ENCODE results near the gene PRSS36. TPM values are rescaled to one million over a fixed set of nuclear protein-coding genes. Genes with fewer than 3 reads are reported as not detected.
"Not testable (repeated sequence)": the region's sequence is repeated elsewhere in the genome, so short reads cannot be mapped to it uniquely, and the experiment has no call there.

Gene PRSS36
- total RNA-seq, 1 experiment from 2014 or later: not detected

DNA sequence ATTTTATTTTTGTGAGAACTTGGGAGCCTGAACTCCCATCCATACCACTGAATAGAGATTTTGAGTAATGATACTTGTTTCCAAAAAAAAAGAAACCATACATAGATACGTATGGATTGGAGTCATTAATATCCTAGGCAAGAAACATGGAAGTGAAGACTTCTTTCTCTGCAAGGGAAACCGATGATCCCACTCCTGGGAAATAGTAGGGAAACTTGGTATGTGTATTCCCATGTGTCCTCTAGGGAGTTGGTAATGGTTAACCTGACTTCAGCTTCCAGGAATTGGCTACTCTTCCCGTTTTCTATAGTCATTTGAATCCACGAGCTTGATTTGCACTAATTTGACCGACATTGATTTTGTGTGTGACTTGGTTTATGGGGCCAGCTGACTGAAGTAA is 35.5 kb upstream of the PRSS36 start:
- no peak for DNase-seq (ENCODE audit: extremely low read depth, low read depth)

DNA sequence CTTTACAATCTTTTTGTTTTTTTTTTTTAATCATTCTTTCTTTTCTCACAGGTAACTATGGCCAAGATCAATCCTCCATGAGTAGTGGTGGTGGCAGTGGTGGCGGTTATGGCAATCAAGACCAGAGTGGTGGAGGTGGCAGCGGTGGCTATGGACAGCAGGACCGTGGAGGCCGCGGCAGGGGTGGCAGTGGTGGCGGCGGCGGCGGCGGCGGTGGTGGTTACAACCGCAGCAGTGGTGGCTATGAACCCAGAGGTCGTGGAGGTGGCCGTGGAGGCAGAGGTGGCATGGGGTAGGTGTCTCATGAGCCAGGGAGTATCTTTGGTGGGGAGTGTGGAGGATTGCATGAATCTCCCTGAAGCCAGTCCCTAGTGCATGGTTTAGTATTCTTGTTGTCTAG is 35.0 kb upstream of the PRSS36 start:
- no peak for DNase-seq (ENCODE audit: extremely low read depth, low read depth)

DNA sequence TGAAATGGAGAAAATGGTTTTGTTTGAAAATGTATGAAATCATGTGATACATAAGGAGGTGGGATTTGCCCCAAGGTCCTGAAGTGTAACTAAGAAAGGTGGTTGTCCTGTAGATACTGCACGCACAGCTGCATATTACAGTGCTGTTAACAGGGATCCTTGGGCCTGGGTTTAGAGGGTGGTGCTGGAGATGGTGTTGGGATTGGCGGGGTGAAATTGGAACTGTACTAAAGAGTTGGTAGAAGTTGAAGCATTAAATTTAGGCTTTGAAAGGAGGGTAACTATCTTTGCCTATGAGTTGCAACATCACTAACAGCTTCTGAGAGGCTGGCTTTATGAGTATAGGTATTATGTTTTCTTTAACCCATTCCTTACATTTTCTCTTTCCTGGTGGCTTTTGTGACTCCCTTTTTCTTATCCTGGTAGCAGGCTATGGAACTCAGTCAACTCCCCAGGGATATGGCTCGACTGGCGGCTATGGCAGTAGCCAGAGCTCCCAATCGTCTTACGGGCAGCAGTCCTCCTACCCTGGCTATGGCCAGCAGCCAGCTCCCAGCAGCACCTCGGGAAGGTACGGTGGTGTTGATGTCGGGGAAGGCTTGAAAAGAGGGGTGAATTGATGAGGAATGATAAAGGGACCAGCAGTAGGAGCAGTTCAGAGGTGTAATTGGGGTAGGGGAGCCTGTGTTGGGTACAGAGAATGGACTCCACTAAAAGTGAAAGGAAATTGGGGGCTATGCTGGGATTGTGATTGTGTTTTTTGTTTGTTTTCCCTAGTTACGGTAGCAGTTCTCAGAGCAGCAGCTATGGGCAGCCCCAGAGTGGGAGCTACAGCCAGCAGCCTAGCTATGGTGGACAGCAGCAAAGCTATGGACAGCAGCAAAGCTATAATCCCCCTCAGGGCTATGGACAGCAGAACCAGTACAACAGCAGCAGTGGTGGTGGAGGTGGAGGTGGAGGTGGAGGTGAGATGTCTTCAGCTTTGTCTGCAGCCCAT is 33.9 kb upstream of the PRSS36 start:
- no peak for DNase-seq (ENCODE audit: extremely low read depth, low read depth)

DNA sequence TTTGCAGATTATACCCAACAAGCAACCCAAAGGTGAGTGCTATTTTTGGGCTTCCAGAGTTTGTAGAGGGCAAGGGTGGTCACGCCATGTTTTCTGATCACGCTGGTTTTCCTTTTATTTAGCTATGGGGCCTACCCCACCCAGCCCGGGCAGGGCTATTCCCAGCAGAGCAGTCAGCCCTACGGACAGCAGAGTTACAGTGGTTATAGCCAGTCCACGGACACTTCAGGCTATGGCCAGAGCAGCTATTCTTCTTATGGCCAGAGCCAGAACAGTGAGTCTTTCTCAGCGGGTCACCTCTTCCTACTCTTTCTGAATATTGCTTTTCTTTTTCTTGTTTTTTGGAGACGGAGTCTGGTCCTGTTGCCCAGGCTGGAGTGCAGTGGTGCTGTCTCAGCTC is 32.5 kb upstream of the PRSS36 start:
- DNase-seq (ENCODE audit: extremely low read depth, low read depth): no peak

DNA sequence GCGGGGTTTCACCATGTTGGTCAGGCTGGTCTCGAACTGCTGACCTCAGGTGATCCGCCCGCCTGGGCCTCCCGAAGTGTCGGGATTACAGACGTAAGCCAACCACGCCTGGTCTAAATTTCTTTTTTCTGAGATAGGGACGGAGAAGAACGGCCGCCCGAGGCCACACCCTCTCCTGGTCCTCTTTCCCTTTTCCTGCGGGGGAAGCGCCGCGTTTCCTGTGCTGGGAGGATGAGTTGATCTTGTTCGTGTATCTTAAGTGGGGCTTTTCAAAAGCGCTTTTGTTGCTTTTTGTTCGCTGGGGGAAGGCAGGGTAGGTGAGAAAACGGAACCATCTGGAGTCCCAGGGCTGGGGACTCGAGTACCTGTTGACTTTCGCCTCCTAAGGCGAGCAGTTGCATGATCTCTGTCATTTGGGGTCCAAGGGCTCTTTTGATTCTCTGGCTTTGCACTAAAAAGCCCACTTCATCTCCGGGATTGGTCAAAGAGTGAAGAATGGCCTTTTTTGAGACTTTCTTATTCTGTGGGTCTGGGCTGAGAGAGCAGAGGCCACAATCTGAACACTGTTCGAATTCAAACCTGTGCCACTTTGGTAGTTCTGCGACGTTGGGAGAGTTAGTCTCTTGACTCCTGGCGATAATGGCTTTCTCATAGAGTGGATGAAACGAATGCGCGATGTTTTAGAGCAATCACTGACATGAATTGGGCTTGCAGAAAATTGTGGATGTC is 31.4 kb upstream of the PRSS36 start:
- no peak for DNase-seq (ENCODE audit: extremely low read depth, low read depth)

DNA sequence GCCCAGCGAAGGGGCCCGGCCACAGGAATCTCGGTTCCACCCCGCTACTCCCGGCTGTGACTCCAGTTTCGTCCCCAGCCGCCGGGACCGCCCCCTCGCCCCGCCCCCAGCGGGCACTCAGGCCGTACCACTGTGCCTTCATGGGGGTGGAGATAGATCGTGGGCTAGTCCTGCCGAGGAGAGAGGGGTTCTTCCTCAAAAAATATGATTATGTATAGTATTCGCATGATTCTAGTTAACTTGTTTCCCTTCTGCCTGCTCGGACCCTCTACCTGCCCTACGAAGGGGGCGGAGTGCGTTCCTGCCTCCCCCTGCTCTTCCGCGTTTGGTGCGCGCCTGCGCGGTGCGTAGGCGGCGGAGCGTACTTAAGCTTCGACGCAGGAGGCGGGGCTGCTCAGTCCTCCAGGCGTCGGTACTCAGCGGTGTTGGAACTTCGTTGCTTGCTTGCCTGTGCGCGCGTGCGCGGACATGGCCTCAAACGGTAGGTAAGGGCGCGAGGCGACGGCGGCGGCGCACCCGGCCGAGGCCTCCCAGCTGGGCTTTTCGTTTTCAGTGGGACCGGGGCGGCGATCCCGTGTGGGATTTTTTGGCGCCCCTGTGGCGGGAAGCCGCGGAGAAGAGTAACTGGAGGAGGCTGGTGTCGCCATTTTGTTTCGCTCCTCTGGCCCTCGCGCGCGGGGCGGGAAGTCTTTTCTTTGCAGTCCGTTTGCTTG is 30.0 kb upstream of the PRSS36 start, which contains the start of gene FUS:
Gene FUS, plus strand, starts transcription at position 393 of the 713 bp plus-strand sequence. Its CDS starts 76 bp downstream, at position 469.
- DNase-seq (ENCODE audit: extremely low read depth, low read depth): peak; percentile 87

DNA sequence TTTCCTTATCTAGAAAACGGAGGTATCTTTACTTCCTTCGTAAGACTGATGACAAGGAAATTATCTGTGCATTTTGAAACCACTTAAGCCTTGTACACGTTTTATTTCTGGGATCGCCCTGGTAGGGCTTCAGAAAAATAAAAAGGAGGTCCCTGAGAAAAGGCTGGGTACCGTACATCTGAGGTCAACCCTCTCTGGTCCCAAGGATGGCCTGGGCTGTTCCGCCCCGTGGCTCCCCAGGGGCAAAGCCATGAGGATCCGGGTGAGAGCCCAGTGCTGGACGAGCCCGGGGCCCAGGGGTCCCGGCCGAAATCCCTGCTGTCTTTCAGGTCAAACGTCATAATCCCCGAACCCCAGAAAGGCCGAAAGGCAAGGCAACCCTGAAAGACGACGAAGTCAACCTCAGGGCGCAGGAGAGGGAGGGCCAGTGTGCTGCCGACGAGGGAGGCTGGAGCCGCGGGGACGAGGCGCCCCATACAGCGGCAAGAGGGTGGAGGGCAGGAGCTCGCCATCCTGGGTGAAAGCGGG is 29.4 kb upstream of the PRSS36 start:
- no peak for DNase-seq (ENCODE audit: extremely low read depth, low read depth)

DNA sequence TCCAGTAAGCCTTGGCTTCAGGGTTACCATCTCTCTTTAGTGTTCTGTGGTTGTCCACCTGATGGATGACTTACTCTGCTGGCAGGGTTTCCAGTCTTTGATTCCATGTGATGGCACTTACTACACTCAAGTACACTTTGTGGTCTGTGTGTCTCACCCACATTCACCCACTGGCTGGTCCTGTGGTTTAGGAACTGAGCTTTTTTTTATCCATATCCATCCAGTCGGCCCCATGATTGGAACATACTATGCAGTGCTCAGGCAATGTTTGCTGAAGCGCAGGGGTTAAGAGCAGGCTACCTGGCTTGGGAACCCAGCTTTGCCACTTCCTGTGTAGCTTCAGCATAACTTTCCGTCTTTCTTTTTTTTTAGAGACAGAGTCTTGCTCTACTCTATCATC is 27.3 kb upstream of the PRSS36 start:
- no peak for DNase-seq (ENCODE audit: extremely low read depth, low read depth)

DNA sequence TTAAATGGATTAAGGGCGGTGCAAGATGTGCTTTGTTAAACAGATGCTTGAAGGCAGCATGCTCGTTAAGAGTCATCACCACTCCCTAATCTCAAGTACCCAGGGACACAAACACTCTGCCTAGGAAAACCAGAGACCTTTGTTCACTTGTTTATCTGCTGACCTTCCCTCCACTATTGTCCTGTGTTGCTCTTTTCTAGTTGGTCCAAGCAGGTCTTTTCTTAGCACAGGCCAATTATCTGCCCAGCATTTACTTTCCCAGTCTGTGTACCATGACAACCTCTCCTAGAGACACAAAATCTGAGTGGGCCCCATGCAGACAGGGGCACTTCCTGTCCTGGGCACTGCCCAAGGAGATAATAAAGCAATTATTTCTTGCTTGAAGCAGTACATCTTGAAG is 20.2 kb upstream of the PRSS36 start:
- DNase-seq (ENCODE audit: extremely low read depth, low read depth): not testable (repeated sequence)

DNA sequence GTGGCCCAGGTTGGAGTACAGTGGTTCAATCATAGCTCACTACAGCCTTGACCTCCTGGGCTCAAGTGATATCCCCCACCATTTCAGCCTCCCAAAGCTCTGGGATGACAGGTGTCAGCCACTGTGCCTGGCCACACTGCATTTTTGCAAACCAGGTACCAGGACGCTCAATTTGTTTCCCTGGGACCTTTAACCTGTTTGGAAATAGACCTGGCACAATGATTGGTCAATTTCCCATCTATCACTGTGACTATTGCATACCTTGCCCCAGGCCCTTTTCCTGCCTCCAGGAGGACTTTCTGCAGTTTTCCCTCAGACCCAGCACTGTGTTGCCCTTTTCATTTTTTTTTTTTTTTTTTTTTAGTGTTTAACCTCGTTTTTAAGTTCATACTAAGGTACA is 19.0 kb upstream of the PRSS36 start:
- no peak for DNase-seq (ENCODE audit: extremely low read depth, low read depth)

DNA sequence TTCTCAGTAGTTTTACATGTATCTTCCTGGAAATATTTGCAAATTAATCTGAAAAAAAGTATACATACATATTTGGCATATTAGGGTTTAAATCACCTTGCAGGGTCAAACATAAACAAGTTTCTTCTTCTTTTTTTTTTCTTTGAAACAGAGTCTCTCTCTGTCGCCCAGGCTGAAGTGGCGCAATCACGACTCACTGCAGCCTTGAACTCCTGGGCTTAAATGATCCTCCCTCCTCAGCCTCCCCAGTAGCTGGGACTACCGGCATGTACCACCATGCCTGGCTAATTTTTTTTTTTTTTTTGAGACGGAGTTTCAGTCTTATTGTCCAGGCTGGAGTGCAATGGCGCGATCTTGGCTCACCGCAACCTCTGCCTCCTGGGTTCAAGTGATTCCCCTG is 17.4 kb upstream of the PRSS36 start:
- DNase-seq (ENCODE audit: extremely low read depth, low read depth): no peak

DNA sequence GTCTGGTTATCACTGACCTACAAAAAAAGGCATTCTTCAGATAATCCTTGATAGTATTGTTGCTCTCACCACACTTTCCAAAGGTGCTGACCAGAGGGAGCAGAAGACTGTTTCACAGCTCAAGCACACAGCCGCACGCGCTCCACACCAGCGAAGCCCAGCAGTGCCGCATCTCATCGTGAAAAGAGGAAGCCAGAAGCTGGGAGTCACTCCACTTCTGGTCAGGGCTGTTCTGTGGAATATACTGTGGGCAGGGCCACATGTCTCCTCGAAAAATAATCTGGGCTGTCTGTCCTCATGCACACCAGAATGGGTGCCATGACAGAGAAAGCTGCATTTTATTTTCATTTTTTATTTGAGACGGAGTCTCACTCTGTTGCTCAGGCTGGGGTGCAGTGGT is 7.3 kb upstream of the PRSS36 start:
- DNase-seq (ENCODE audit: extremely low read depth, low read depth): no peak

DNA sequence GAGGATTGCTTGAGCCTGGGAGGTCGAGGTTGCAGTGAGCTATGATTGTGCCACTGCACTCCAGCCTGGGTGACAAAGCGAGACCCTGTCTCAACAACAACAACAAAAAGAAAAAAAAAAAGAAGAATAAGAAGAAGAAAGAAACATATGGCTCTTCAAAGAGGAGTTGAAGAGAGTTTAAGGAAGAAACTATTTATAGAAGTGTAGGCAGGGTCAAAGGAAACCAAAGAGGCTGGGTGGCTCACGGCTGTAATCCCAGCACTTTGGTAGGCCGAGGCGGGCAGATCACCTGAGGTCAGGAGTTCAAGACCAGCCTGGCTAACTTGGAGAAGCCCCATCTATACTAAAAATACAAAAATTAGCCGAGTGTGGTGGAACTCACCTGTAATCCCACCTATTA is 1.1 kb upstream of the PRSS36 start:
- DNase-seq (ENCODE audit: extremely low read depth, low read depth): not testable (repeated sequence)

DNA sequence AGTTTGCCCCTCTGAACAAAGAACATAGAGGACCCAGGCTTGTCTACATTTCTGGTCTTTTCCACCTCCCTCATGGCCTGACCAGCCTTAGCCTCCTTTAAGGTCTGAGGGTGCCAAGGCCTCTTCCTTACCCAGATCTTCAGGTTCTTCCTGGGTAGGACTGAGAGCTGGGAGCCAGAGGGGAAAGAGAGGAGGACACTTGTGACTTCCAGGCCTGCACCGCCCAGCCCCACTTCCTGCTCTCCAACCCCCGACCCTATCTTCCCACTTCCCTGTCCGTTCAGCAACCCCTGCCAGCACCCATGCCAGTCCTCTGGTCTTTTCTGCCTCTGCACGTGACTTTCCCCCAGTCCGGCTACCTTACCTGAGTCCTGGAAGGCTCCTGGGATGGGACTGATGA is 534 bp downstream of the PRSS36 start:
- no peak for DNase-seq (ENCODE audit: extremely low read depth, low read depth)

DNA sequence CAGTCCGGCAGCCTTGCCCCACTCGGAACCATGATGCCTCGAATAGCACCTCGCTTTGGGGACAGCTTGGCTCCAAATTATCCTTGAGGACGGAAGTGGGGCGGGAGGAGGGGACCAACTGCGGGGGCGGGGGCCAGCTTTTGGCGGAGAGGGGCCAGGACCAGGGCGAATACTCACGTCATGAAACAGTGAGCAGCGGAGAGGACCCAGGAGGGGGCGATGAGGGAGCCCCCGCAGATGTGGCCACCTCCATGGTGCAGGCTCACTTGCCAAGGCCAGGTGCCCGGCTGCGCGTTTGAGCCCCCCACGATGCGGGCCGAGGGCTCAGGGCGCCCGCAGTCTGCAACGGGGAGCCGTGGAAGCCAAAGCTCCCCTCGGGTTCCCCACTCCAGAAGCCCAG is 970 bp downstream of the PRSS36 start:
- no peak for DNase-seq (ENCODE audit: extremely low read depth, low read depth)

DNA sequence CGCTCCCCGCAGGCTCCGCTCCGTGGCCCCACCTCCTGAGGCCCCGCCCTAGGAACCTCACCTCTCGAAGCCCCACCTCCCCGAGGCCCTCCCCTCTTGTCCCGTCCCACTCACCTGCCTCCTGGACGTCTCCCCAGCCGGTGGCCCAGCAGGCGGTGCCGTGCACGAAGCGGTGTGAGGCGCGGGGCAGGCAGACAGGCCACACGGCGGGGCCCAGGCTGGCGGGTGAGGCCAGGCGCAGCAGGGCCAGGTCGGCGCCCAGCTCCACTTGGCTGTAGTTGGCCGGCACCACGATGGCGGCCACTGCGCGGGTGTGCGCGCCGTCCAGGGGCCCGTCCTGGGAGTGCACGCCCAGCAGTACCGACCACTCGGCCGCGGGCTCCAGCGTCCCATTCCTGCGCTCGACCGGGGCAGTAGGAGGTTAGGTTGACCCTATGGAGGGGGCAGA is 1.6 kb downstream of the PRSS36 start:
- no peak for DNase-seq (ENCODE audit: extremely low read depth, low read depth)

DNA sequence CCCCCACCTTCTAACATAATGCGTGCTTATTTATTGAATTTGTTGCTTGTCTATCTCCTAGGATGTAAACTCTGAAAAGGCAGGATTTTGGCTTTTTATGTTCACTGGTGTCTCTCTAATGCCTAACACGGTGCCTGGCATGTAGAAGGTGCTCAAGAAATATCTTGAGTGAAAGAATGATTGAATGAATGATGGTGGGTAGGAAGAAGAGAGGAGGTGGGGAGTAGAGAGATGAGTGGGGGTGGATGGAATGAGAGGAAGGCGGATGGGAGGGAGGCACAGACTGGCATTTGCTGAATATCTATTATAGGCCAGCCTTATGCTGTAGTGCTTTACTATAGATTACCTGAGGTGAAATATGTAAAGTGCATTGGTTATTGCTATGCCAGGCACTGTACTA is 2.3 kb downstream of the PRSS36 start:
- DNase-seq (ENCODE audit: extremely low read depth, low read depth): no peak

DNA sequence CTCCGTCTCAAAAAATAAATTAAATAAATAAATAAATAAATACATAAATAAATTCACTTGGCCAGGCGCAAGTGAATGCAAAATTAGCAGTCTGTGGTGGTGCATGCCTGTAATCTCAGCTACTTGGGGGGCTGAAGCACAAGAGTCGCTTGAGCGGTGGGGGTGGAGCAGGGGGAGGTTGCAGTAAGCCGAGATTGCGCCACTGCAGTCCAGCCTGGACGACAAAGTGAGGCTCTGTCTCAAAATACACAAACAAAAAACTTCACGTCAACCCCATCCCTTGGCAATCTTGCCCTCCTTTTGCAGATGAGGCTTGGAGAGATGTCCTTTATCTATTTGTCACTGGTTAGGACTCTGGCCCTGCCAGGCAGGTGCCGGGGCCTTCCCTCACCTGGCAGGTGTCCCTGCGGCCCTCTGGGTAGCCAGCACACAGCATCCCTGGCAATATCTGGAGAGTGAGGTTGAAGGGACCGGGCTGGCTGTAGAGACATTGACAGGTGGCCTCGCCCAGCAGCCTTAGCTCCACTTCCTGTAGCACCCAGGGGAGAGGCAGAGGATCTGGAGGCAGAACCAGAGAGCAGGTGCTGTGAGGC is 4.4 kb downstream of the PRSS36 start:
- DNase-seq (ENCODE audit: extremely low read depth, low read depth): no peak

DNA sequence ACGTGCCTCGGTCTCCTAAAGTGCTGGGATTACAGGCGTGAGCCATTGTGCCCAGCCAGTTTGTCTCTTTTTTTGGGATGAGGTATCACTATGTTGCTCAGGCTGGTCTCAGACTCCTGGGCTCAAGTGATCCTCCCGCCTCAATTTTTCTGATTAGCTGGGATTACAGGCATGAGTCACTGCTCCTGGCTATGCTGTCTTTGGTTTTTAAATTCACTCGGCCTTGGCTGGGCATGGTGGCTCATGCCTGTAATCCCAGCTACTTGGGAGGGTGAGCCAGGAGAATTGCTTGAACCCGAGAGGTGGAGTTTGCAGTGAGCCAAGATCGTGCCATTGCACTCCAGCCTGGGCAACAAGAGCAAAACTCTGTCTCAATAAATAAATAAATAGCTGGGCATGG is 5.4 kb downstream of the PRSS36 start:
- not testable (repeated sequence) for DNase-seq (ENCODE audit: extremely low read depth, low read depth)

DNA sequence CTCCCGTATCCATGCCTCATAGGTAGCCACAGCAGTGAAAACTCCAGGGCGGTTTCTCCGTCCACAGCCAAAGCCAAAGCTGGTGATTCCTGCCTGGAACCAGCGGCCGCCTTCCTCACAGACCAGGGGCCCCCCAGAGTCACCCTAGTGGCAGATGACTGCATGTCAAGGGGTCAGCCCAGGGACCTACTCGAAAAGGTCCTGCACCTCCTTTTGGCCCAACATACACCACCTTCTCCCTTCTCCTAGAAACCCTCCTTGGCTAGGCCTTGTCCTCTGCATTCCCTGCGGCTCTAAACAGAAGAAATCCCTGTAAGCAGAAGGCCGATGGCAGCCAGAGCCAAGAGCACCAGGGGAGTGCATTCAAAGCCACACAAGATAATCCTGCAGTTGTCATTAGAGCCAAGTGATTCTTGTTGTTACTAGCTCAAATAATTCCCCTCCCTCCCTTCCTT is 6.1 kb downstream of the PRSS36 start:
- no peak for DNase-seq (ENCODE audit: extremely low read depth, low read depth)

Measured in NCI-H460 (cell line).